A549 (cell line): Measurements from ENCODE around the gene PIGU. TPM values are rescaled to one million over a fixed set of nuclear protein-coding genes. Genes with fewer than 3 reads are reported as not detected.

Experiments
- ATAC-seq, 2 experiments: fragments of 200-7000 bp in 1 of 2; fragments of >200 bp in 1 of 2; cut with Nextera tagmentation in 1 of 2; cut with Tn5 transposase in 1 of 2; 3 replicates each; pipeline versions ENCODE4 v1.8.0 to v1.9.1; 2018 to 2020; ENCODE audit warnings: mild to moderate bottlenecking in 1 of 2, moderate library complexity in 1 of 2
- CTCF ChIA-PET: fragments of 300-600 bp; sonication (Branson Sonifier 250); formaldehyde crosslinking; extraction: SDS; loops from one replicate; lab custom pipeline; 2021; ENCODE audit warnings: antibody characterized with exemption, inconsistent platforms; lab: Yijun Ruan, JAX
- POLR2A ChIA-PET: fragments of 350-600 bp; formaldehyde crosslinking; extraction: SDS; loops from one replicate; lab custom pipeline; 2021; ENCODE audit warnings: antibody characterized with exemption, inconsistent platforms; lab: Yijun Ruan, JAX
- DNase-seq, 2 experiments: peaks; one replicate each; pipeline versions ENCODE4 v3.0.0 to v3.0.0-alpha.2; 2011 to 2016; ENCODE audit warnings: low read depth in 1 of 2, low spot score in 1 of 2
- FAIRE-seq: peaks from 2 replicates; lab custom pipeline; 2011; peaks lifted over from hg19 to GRCh38; lab: Jason Lieb, UNC
- H3K27ac ChIP-seq, 2 experiments: fragments of >200 bp; sonication (Bioruptor Twin); formaldehyde crosslinking; 3 replicates each; pipeline ENCODE4 v1.5.1; 2016 to 2017
- H3K4me1 ChIP-seq: fragments of >200 bp; sonication (Bioruptor Twin); formaldehyde crosslinking; 3 replicates; pipeline ENCODE4 v1.6.1; 2016
- H3K4me2 ChIP-seq: fragments of >200 bp; sonication (Bioruptor Twin); formaldehyde crosslinking; 3 replicates; pipeline ENCODE4 v1.6.1; 2016
- H3K4me3 ChIP-seq: fragments of >200 bp; sonication (Bioruptor Twin); formaldehyde crosslinking; 3 replicates; pipeline ENCODE4 v1.5.1; 2016
- H3K9me3 ChIP-seq: fragments of >200 bp; sonication (Bioruptor Twin); formaldehyde crosslinking; 3 replicates; pipeline ENCODE4 v1.6.1; 2016
- CBX8 ChIP-seq: fragments of 200-600 bp; sonication (generic); IDR thresholded peaks from 2 replicates; pipeline ENCODE4 v1.6.1; 2016
- CHD2 ChIP-seq: fragments of 150-350 bp; IDR thresholded peaks from 2 replicates; pipeline ENCODE4 v1.6.1; 2014; ENCODE audit warnings: low read length; ENCODE audit not compliant: partially characterized antibody
- ELK1 ChIP-seq: fragments of 150-350 bp; IDR thresholded peaks from 2 replicates; pipeline ENCODE4 v1.6.1; 2014; ENCODE audit warnings: low read depth, mild to moderate bottlenecking, low read length
- ESRRA ChIP-seq: fragments of 150-350 bp; IDR thresholded peaks from 2 replicates; pipeline ENCODE4 v1.6.1; 2014; ENCODE audit warnings: mild to moderate bottlenecking, low read length, borderline replicate concordance
- GATA3 ChIP-seq: IDR thresholded peaks from 2 replicates; pipeline ENCODE4 v1.6.1; 2012; ENCODE audit warnings: borderline replicate concordance
- HDAC2 ChIP-seq: fragments of 200-600 bp; sonication (generic); IDR thresholded peaks from 2 replicates; pipeline ENCODE4 v1.6.1; 2016
- HEYL ChIP-seq: fragments of 250-450 bp; sonication (Bioruptor Pico); IDR thresholded peaks from 2 replicates; pipeline ENCODE4 v1.8.0; 2021; ENCODE audit warnings: mild to moderate bottlenecking, moderate library complexity
- HMGXB4 ChIP-seq: fragments of 250-450 bp; sonication (Bioruptor Pico); IDR thresholded peaks from 2 replicates; pipeline ENCODE4 v1.5.0; 2021; ENCODE audit warnings: mild to moderate bottlenecking, moderate library complexity, borderline replicate concordance
- HOXA7 ChIP-seq: fragments of 250-450 bp; sonication (Bioruptor Pico); IDR thresholded peaks from 2 replicates; pipeline ENCODE4 v1.5.0; 2020; ENCODE audit warnings: mild to moderate bottlenecking, moderate library complexity
- JUNB ChIP-seq: fragments of >200 bp; sonication (Bioruptor Twin); formaldehyde crosslinking; IDR thresholded peaks from 2 replicates; pipeline ENCODE4 v1.6.1; 2016
- KDM1A ChIP-seq: fragments of 200-600 bp; sonication (generic); IDR thresholded peaks from 2 replicates; pipeline ENCODE4 v1.6.1; 2016; ENCODE audit warnings: low read depth, mild to moderate bottlenecking
- MYC ChIP-seq: IDR thresholded peaks from 2 replicates; pipeline ENCODE4 v1.6.1; 2012; ENCODE audit warnings: mild to moderate bottlenecking, inconsistent platforms, low read length, improper control_type of control experiment, borderline replicate concordance
- NPAS2 ChIP-seq: fragments of 250-450 bp; sonication (Bioruptor Pico); IDR thresholded peaks from 2 replicates; pipeline ENCODE4 v1.8.0; 2022; ENCODE audit warnings: mild to moderate bottlenecking, moderate library complexity, borderline replicate concordance
- PBX3 ChIP-seq: IDR thresholded peaks from 2 replicates; pipeline ENCODE4 v1.6.1; 2012
- PHF8 ChIP-seq: fragments of 200-600 bp; sonication (generic); IDR thresholded peaks from 2 replicates; pipeline ENCODE4 v1.6.1; 2016; ENCODE audit warnings: low read depth, mild to moderate bottlenecking, antibody characterized with exemption, moderate library complexity, borderline replicate concordance
- POLR2AphosphoS2 ChIP-seq: conservative IDR thresholded peaks from 2 replicates; pipeline ENCODE4 v1.6.1; 2012; ENCODE audit warnings: low read length, improper control_type of control experiment, inconsistent platforms
- RAD21 ChIP-seq, 2 experiments: fragments of >200 bp in 1 of 2; sonication (Bioruptor Twin) in 1 of 2; formaldehyde crosslinking in 1 of 2; IDR thresholded peaks in 1 of 2; conservative IDR thresholded peaks in 1 of 2; 2 replicates in 1 of 2; 3 replicates in 1 of 2; pipeline ENCODE4 v1.6.1; 2012 to 2018; ENCODE audit warnings: inconsistent platforms in 1 of 2
- RARB ChIP-seq: fragments of 250-450 bp; sonication (Bioruptor Pico); IDR thresholded peaks from 2 replicates; pipeline ENCODE4 v1.8.0; 2021; ENCODE audit warnings: mild to moderate bottlenecking, moderate library complexity
- SMC3 ChIP-seq: fragments of >200 bp; sonication (Bioruptor Twin); formaldehyde crosslinking; IDR thresholded peaks from 3 replicates; pipeline ENCODE4 v1.6.1; 2018; ENCODE audit warnings: inconsistent platforms
- SREBF2 ChIP-seq: fragments of 450-650 bp; IDR thresholded peaks from 2 replicates; pipeline ENCODE4 v1.6.1; 2014; ENCODE audit warnings: mild to moderate bottlenecking, moderate library complexity
- TP53 ChIP-seq: fragments of 250-450 bp; sonication (Bioruptor Pico); IDR thresholded peaks from 2 replicates; pipeline ENCODE4 v1.5.0; 2021; ENCODE audit warnings: mild to moderate bottlenecking, moderate library complexity
- ZFP36 ChIP-seq: fragments of 450-650 bp; IDR thresholded peaks from 2 replicates; pipeline ENCODE4 v1.6.1; 2014; ENCODE audit warnings: borderline replicate concordance; ENCODE audit not compliant: partially characterized antibody
- ZNF302 ChIP-seq: fragments of 250-450 bp; sonication (Bioruptor Pico); IDR thresholded peaks from 2 replicates; pipeline ENCODE4 v1.9.0; 2021; ENCODE audit warnings: inconsistent platforms, mild to moderate bottlenecking, moderate library complexity
- WGBS: methylation state at CpG from one replicate; pipeline ENCODE4 v1.1.6; 2017; ENCODE audit errors: missing lambda C conversion rate; 5-methylcytosine and 5-hydroxymethylcytosine counted together
- polyA plus RNA-seq, 4 experiments: library from polyadenylated mRNA; depleted of rRNA in 3 of 4; stranded (reverse); fragments of >200 nt; fragmentation: RNase III in 1 of 4; extraction: RNeasy Plus Mini Kit Qiagen cat#74134 plus additional on column Dnase treatment in 1 of 4; gene quantifications; 2 replicates in 3 of 4; 3 replicates in 1 of 4; pipeline ENCODE4 v1.2.3, GENCODE V29; 2011 to 2017

PIGU gene
- polyA plus RNA-seq, 2 of the 4 experiments (the other 2 are of a cell fraction) = 27.8 to 103 TPM

GRCh38 chr20:34595377-34596184, 81.3 kb downstream of the PIGU start:
- DNase-seq = no peak
- H3K27ac ChIP-seq = no peak overlapping the region
- TF ChIP-seq ELK1 (no peak), NPAS2 (CRISPR knock-in tag) (no peak), CBX8 (no peak), KDM1A (no peak), HOXA7 (CRISPR knock-in tag) (no peak), SMC3 (no peak), TP53 (CRISPR knock-in tag) (no peak), RARB (no peak)
- TF ChIP-seq, all 56 proteins: peak for 0
- H3K4me2 ChIP-seq = no peak overlapping the region
- no peaks in the 10 kb centered on the region for H3K9me3 ChIP-seq
- H3K4me3 ChIP-seq = no peak overlapping the region
- ATAC-seq = no peak
- WGBS = 91% methylated on average over 9 of the region's 9 CpGs
- POLR2A ChIA-PET = no interaction called here
- H3K4me1 ChIP-seq = no peaks in the 10 kb centered on the region
- CTCF ChIA-PET = no interaction called here
- FAIRE-seq = no peak

GRCh38 chr20:34586488-34587163, 90.3 kb downstream of the PIGU start:
- Histone ChIP-seq H3K27ac (no peak overlapping the region), H3K4me3 (no peak overlapping the region), H3K9me3 (no peaks in the 10 kb centered on the region), H3K4me2 (no peak overlapping the region), H3K4me1 (peaks cover 11% of the 10 kb centered on the region; the same call in 2 of the 3 replicates)
- DNase-seq (no peak), ATAC-seq (no peak), FAIRE-seq (no peak)
- WGBS = 94% methylated on average over 9 of the region's 9 CpGs
- TF ChIP-seq RAD21 (conservative IDR thresholded peaks at IDR 0.05 in 1 of 2, IDR thresholded peaks at IDR 0.05 in 1 of 2) (no peak), POLR2AphosphoS2 (no peak), PBX3 (no peak), KDM1A (no peak), SREBF2 (no peak), ESRRA (no peak), JUNB (no peak), HEYL (CRISPR knock-in tag) (no peak), ZFP36 (no peak), CHD2 (no peak), ZNF302 (CRISPR knock-in tag) (no peak), RARB (no peak), GATA3 (no peak), HDAC2 (no peak), PHF8 (no peak), HMGXB4 (CRISPR knock-in tag) (no peak), MYC (no peak)
- POLR2A ChIA-PET = no interaction called here
- CTCF ChIA-PET = interaction anchor here (0.6 to 2.4 kb wide), 5 partner anchors 8 to 183 kb away, joined by 3 to 8 read pairs (median 3); no protein-coding TSS in a partner anchor
